Gastroesophageal sphincter (tissue), 4 donors: ENCODE results near the gene PTPRD. TPM values are rescaled to one million over a fixed set of nuclear protein-coding genes. Genes with fewer than 3 reads are reported as not detected.

Experiments
- ATAC-seq: fragments of 150-250 bp; one replicate; pipeline ENCODE4 v1.9.1; 2016; ENCODE audit warnings: mild to moderate bottlenecking, moderate library complexity
- H3K27ac ChIP-seq, 4 donors: fragments of 200-600 bp; sonication (generic) in 3 of 4; 1 replicate in 3 of 4; 2 replicates in 1 of 4; pipeline ENCODE4 v1.5.1; 2016 to 2019
- H3K27me3 ChIP-seq: fragments of 200-600 bp; sonication (generic); one replicate; pipeline ENCODE4 v1.5.1; 2019
- H3K36me3 ChIP-seq, 2 donors: fragments of 200-600 bp; sonication (generic); one replicate each; pipeline ENCODE4 v1.5.1; 2019; ENCODE audit warnings: control low read depth in 1 of 2
- H3K4me1 ChIP-seq, 3 donors: fragments of 200-600 bp; sonication (generic); 1 replicate in 2 of 3; 2 replicates in 1 of 3; pipeline ENCODE4 v1.5.1; 2016 to 2019; ENCODE audit warnings: control low read depth in 2 of 3
- H3K4me3 ChIP-seq, 2 donors: fragments of 200-600 bp; sonication (generic); one replicate each; pipeline ENCODE4 v1.5.1; 2019; ENCODE audit warnings: mild to moderate bottlenecking in 1 of 2, moderate library complexity in 1 of 2
- H3K9me3 ChIP-seq, 3 donors: fragments of 200-600 bp; sonication (generic); one replicate each; pipeline ENCODE4 v1.5.1; 2017 to 2019; ENCODE audit warnings: control low read depth in 2 of 3
- CTCF ChIP-seq, 4 experiments: fragments of 200-600 bp in 2 of 4; fragments of 450-650 bp in 2 of 4; sonication (generic) in 1 of 4; IDR thresholded peaks; one replicate each; pipeline ENCODE4 v1.5.1; 2017 to 2019; ENCODE audit warnings: antibody characterized with exemption in 4 of 4, mild to moderate bottlenecking in 2 of 4, moderate library complexity in 2 of 4
- EP300 ChIP-seq: sonication (generic); formaldehyde crosslinking; IDR thresholded peaks from one replicate; pipeline ENCODE4 v1.6.1; 2017; ENCODE audit warnings: antibody characterized with exemption, mild to moderate bottlenecking
- POLR2A ChIP-seq, 2 donors: fragments of 450-650 bp; IDR thresholded peaks; one replicate each; pipeline ENCODE4 v1.6.1; 2017; ENCODE audit warnings: antibody characterized with exemption in 2 of 2, mild to moderate bottlenecking in 2 of 2, moderate library complexity in 1 of 2
- POLR2AphosphoS5 ChIP-seq: sonication (generic); formaldehyde crosslinking; IDR thresholded peaks from one replicate; pipeline ENCODE4 v1.6.1; 2017; ENCODE audit warnings: antibody characterized with exemption
- WGBS, 2 donors: methylation state at CpG; one replicate each; pipeline ENCODE4 v1.1.5; 2018; ENCODE audit warnings: low coverage in 1 of 2; 5-methylcytosine and 5-hydroxymethylcytosine counted together
- total RNA-seq, 4 donors: library from RNA; depleted of rRNA; stranded (reverse); fragments of >200 nt; gene quantifications; one replicate each; pipeline ENCODE4 v1.1.0, GENCODE V29; 2016

The PTPRD gene
- total RNA-seq, 4 donors from 2014 or later: 3.5 to 53.9 (median 15.8) TPM

DNA sequence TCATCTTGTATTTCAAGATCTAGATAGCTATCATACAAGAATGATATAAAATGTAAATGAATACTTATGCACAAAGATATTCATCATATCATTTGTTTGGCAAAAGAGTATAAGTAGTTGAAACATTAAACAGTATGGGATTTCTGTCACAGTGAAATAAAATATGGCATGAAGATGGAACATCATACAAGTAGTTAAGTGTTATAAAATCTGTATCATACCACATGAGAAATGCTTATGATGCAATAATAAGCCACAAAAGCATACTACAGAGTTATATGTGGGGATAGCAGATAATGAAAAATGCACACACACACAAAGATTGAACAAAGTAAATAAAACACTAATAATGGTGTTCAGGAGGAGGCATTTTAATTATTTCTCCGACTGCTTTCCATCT is 1975.2 kb downstream of the PTPRD start:
- Histone ChIP-seq H3K36me3 (no peaks in the 10 kb centered on the region), H3K4me1 (no peaks in the 10 kb centered on the region), H3K4me3 (no peak overlapping the region), H3K9me3 (no peaks in the 10 kb centered on the region), H3K27me3 (no peaks in the 10 kb centered on the region), H3K27ac (no peak overlapping the region)
- no peak for TF ChIP-seq CTCF (IDR thresholded peaks at IDR 0.05)
- TF ChIP-seq POLR2AphosphoS5: no peak
- no peak for TF ChIP-seq EP300
- TF ChIP-seq POLR2A (IDR thresholded peaks at IDR 0.05): no peak
- no peak for ATAC-seq
- 69 to 97% methylated on average over 1 of the region's 1 CpG for WGBS, 2 donors

- TF ChIP-seq POLR2A (IDR thresholded peaks at IDR 0.05): no peak
- no peak for TF ChIP-seq CTCF (IDR thresholded peaks at IDR 0.05)
- no peak for TF ChIP-seq POLR2AphosphoS5
- TF ChIP-seq EP300: no peak
- H3K4me3 ChIP-seq: no peak overlapping the region
- no peak for ATAC-seq
- H3K9me3 ChIP-seq: no peaks in the 10 kb centered on the region
- H3K36me3 ChIP-seq: no peaks in the 10 kb centered on the region
- H3K27ac ChIP-seq: no peak overlapping the region
- 62 to 77% methylated on average over 1 to 3 of the region's 3 CpGs for WGBS, 2 donors
- no peaks in the 10 kb centered on the region for H3K27me3 ChIP-seq
- no peaks in the 10 kb centered on the region for H3K4me1 ChIP-seq
Measured at GRCh38 chr9:8633784-8634183, 1979.0 kb downstream of the PTPRD start.

GRCh38 chr9:8632493-8632892 is 1980.3 kb downstream of the PTPRD start:
- Histone ChIP-seq H3K4me3 (no peak overlapping the region), H3K27me3 (no peaks in the 10 kb centered on the region), H3K4me1 (no peaks in the 10 kb centered on the region), H3K9me3 (no peaks in the 10 kb centered on the region), H3K27ac (no peak overlapping the region), H3K36me3 (no peaks in the 10 kb centered on the region)
- ATAC-seq: no peak
- no peak for TF ChIP-seq EP300
- TF ChIP-seq POLR2AphosphoS5: no peak
- no peak for TF ChIP-seq POLR2A (IDR thresholded peaks at IDR 0.05)
- no peak for TF ChIP-seq CTCF (IDR thresholded peaks at IDR 0.05)
- WGBS, 2 donors: 50 to 70% methylated on average over 1 of the region's 1 CpG

DNA sequence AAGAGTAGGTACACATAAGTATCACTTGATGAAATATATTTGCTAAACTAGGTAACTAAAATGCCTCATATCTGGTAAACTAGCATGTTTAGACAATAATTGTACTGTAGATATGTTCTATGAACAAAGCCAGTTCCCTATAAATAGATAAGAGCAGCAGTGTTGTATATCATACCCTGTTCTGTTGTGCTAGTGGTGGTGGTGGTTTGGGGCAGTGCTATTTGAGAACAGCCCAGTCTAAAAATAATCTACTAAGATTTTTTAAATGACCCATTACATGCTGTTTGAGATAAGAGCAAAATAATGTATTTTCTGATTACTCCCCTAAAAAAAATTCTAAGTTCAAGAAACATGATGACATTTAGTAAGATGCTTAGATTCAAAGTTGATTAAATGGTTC is 1984.0 kb downstream of the PTPRD start:
- no peaks in the 10 kb centered on the region for H3K36me3 ChIP-seq
- no peaks in the 10 kb centered on the region for H3K9me3 ChIP-seq
- no peak overlapping the region for H3K4me3 ChIP-seq
- no peaks in the 10 kb centered on the region for H3K4me1 ChIP-seq
- no peak overlapping the region for H3K27ac ChIP-seq
- TF ChIP-seq POLR2A (IDR thresholded peaks at IDR 0.05) (no peak), CTCF (IDR thresholded peaks at IDR 0.05) (no peak), EP300 (no peak), POLR2AphosphoS5 (no peak)
- no peaks in the 10 kb centered on the region for H3K27me3 ChIP-seq
- ATAC-seq: no peak

- H3K4me1 ChIP-seq: no peaks in the 10 kb centered on the region
- WGBS, 2 donors: 67 to 78% methylated on average over 7 of the region's 7 CpGs
- TF ChIP-seq POLR2AphosphoS5: no peak
- no peaks in the 10 kb centered on the region for H3K27me3 ChIP-seq
- no peak overlapping the region for H3K27ac ChIP-seq
- H3K9me3 ChIP-seq: no peaks in the 10 kb centered on the region
- H3K4me3 ChIP-seq: no peak overlapping the region
- H3K36me3 ChIP-seq: no peaks in the 10 kb centered on the region
- no peak for ATAC-seq
Measured at GRCh38 chr9:8627976-8628679, 1984.7 kb downstream of the PTPRD start.
